GM12874 (cell line): ENCODE data around the gene RTL10.

Source experiments
- CTCF ChIP-seq: IDR thresholded peaks from 2 replicates; pipeline ENCODE4 v1.5.1; 2011; ENCODE audit warnings: low read depth, mild to moderate bottlenecking, control low read depth, low read length, moderate library complexity; ENCODE audit not compliant: insufficient read depth

RTL10 gene

GRCh38 chr22:19900707-19901436 is 46.2 kb upstream of the RTL10 start:
- TF ChIP-seq CTCF = no peak

- no peak for TF ChIP-seq CTCF
Measured at GRCh38 chr22:19898831-19899567, 44.3 kb upstream of the RTL10 start.

- no peak for TF ChIP-seq CTCF
Measured at GRCh38 chr22:19898145-19898544, 43.5 kb upstream of the RTL10 start.

GRCh38 chr22:19897726-19898125 is 43.1 kb upstream of the RTL10 start:
- no peak for TF ChIP-seq CTCF

- TF ChIP-seq CTCF = 0 out of 2 replicates have a peak, but pooled peaks have one; percentile 15
Measured at GRCh38 chr22:19896665-19897355, 42.1 kb upstream of the RTL10 start.

GRCh38 chr22:19895160-19895849 is 40.6 kb upstream of the RTL10 start:
- no peak for TF ChIP-seq CTCF

- TF ChIP-seq CTCF = no peak
Measured at GRCh38 chr22:19893363-19893762, 38.7 kb upstream of the RTL10 start.
